22Rv1 (cell line): Measurements from ENCODE around the gene ZNF407.

ENCODE experiments used
- ZFX ChIP-seq: fragments of 450-650 bp; IDR thresholded peaks from 2 replicates; pipeline ENCODE4 v1.6.1; 2017; ENCODE audit warnings: antibody characterized with exemption, borderline replicate concordance
- TF ChIP-seq, protein P1 (sequence below): fragments of 450-650 bp; IDR thresholded peaks from 2 replicates; pipeline ENCODE4 v1.5.1; 2017; ENCODE audit warnings: mild to moderate bottlenecking

- TF ChIP-seq, protein P1, sequence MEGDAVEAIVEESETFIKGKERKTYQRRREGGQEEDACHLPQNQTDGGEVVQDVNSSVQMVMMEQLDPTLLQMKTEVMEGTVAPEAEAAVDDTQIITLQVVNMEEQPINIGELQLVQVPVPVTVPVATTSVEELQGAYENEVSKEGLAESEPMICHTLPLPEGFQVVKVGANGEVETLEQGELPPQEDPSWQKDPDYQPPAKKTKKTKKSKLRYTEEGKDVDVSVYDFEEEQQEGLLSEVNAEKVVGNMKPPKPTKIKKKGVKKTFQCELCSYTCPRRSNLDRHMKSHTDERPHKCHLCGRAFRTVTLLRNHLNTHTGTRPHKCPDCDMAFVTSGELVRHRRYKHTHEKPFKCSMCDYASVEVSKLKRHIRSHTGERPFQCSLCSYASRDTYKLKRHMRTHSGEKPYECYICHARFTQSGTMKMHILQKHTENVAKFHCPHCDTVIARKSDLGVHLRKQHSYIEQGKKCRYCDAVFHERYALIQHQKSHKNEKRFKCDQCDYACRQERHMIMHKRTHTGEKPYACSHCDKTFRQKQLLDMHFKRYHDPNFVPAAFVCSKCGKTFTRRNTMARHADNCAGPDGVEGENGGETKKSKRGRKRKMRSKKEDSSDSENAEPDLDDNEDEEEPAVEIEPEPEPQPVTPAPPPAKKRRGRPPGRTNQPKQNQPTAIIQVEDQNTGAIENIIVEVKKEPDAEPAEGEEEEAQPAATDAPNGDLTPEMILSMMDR: no peak
- no peak for TF ChIP-seq ZFX
Measured at GRCh38 chr18:75023473-75023872, 425.8 kb downstream of the ZNF407 start.
